GM19351 (cell line): Measurements from ENCODE around the gene FUT6.

Experiments
- ATAC-seq: cut with Tn5 transposase; IDR thresholded peaks from one replicate; pipeline ENCODE4 v1.9.1; 2021; ENCODE audit warnings: mild to moderate bottlenecking, moderate library complexity; ENCODE audit not compliant: unreplicated experiment

FUT6 gene

GRCh38 chr19:5828661-5829566 is 10.6 kb downstream of the FUT6 start:
- no peak for ATAC-seq

DNA sequence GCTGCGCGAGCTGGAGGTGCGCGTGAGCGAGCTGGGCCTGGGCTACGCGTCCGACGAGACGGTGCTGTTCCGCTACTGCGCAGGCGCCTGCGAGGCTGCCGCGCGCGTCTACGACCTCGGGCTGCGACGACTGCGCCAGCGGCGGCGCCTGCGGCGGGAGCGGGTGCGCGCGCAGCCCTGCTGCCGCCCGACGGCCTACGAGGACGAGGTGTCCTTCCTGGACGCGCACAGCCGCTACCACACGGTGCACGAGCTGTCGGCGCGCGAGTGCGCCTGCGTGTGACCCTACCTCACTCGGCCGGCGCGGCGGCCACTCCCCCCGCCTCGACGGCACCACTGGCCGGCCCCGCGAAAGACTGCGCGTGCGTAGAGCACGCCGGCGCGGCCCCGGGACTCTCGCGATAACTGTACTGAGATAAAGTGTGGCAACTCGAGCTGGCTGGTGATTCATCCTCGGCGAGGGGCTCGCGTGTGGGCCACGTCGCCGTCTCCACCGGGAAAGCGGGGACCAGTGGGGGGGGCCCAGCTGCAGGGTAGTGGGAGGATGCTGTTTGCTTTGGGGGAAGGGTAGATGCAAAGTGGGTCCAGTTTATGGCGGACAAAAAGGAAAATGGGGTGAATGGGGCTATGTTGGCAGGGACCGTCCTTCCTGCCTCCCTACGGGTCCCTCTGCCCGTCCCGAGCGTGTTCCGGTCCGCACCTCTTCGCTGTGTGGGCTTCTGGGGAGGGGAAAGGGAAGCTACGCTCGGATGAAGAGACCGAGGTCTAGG is 11.4 kb downstream of the FUT6 start:
- peak; percentile 65 for ATAC-seq

DNA sequence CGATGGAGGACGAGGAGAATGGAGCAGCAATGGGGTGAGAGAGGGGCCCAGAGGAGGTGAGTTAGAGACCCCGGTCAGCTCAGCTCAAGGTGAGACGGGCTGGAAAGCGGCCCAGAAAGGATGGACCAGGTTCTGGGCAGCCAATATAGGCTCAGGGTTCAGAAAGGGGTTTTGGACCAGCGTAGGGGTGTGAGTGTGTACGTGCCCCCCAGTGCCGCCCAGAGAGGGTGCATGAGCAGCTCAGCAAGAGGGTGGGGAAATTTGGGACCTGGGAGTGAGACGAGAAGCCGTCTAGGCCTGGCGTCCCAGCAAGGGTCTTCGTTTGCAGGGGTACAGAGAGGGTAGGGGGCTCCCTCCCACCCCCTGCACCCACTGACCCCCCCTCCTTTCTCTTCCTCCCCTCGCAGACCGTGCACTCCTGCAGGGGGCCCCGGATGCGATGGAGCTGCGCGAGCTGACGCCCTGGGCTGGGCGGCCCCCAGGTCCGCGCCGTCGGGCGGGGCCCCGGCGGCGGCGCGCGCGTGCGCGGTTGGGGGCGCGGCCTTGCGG is 12.1 kb downstream of the FUT6 start:
- no peak for ATAC-seq

DNA sequence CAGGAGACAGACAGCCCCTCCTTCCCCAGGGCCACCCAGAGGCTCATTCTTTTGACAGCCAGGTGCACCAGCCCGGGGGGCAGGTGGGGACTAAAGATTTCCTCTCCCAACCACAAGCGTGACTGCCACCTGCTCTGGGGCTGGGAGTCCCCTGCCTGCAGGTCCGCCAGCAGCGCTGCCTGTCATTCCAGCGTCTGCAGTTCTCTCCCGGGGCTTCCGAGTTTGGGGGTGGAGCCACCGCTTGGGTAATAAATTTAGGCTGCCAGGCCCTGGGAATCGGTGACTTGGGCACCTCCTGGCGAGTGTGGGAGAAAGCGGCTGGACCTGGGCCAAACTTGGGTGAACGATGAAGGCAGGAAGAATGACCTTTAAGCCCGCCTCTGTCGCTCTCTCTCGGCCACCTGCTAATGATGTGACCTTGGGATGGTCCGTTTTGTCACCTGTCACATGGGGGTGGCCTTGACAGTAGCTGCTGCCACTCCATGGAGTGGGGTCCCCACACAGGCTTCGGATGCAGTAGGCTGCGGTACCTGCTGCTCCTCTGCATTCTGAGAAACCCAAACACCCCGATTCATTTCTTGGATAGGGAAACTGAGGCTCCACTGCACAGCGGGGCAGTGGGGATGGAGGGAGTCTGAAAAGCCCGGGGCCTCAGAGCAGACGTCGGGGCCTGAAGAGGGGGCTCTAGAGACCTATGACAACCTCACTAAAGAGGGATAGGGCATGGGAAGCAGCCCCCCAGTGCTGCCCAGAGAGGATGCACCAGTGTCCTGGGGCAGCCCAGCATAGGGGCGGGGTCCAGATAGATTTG is 12.8 kb downstream of the FUT6 start:
- no peak for ATAC-seq

DNA sequence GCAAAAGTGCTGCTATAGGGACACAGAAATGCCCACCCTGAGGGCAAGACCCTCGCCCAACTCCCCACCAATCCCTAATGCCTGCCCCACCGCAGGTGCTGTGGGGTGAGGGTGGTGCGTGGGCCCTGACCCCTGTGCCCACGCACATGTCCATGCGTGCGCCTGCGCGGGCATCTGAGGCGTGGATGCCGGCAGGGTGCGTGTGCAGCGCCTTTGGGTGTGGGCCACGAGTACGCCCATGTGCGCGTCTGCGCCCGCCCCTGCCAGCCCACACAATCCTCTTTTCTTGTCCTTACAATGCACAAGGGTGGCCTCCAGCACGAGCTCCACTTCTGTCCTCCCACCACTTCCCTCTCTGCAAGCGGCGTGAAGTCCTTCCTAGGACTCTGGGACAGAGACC is 14.3 kb downstream of the FUT6 start:
- ATAC-seq = no peak

GRCh38 chr19:5824751-5825150 is 14.8 kb downstream of the FUT6 start:
- ATAC-seq = no peak

DNA sequence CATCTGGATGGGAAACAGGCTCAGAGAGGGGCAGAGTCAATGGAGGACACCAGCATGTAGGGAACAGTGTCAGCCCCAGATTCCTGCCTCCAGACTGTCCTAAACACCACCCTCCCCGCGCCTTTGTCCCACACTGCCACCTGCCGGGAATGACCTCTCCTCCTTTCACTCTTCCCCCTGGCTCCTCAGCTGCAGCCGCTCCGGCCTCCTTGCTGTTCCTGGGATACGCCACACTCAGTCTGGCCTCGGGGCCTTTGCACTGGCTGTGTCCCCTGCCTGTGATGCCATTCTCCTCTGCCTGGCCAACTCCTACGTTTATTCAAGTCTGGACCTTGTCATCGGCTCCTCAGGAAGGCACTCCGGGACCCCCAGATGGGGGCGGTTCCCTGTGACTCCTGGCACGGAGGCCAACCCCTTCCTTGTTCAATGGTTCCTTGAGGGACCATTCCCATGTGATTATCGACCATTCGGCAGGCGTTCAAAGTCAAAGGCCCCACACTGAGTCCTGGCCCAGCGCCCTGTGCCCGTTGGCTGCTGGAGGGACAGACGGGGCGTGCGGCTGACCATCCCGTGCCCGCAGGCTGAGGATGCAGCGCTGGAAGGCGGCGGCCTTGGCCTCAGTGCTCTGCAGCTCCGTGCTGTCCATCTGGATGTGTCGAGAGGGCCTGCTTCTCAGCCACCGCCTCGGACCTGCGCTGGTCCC is 15.8 kb downstream of the FUT6 start:
- no peak for ATAC-seq

DNA sequence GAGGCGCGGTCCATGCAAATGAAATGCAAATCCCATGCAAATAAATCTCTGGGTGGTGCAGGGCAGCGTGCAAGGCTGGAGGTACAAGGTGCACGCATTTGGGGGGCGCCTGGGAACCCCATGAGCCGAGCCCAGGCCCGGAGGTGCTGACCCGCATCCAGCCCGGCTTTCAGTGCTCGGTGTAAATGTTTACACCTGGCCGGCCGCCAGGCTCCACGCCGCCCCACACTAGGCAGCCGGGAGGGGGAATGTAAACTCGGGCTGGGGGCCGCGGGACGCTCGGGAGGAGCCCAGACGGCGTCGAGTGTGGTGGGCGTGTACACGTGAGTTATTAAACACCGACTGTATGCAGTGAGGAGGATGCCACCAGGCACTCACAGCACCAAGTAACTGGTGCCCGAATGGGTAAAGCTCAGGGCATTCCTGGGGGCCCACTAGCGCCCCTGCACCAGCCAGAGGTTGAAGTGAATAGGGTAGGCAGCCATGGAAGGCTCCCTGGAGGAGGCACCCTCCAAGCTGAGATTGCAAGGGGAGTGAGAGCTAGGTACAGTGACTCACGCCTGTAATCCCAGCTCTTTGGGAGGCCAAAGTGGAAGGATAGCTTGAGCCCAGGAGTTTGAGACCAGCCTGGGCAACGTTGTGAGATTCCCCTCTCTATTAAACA is 17.2 kb downstream of the FUT6 start:
- ATAC-seq = no peak

GRCh38 chr19:5821521-5822180 is 17.9 kb downstream of the FUT6 start:
- ATAC-seq = no peak

GRCh38 chr19:5820785-5821184 is 18.7 kb downstream of the FUT6 start:
- no peak for ATAC-seq

DNA sequence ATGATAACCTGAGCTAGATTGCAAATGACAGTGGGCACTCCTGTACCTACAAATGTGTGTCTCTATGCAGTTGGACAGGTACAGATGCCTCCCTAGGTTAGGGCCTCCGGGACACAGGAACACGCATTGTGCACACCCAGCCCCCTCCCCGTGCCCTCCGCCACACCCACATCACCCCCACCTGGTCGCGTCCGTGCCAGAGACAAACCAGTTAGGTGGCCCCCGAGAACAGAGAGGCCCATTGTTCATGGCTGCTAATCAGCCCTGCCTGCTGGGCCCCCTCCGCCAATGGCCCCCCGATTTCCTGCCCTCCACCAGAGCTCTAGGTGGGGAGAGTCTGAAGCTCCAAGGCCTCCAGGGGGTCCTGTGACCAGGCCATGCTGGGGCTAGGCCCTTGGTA is 20.9 kb downstream of the FUT6 start:
- no peak for ATAC-seq

GRCh38 chr19:5817218-5817617 is 22.3 kb downstream of the FUT6 start:
- no peak for ATAC-seq

DNA sequence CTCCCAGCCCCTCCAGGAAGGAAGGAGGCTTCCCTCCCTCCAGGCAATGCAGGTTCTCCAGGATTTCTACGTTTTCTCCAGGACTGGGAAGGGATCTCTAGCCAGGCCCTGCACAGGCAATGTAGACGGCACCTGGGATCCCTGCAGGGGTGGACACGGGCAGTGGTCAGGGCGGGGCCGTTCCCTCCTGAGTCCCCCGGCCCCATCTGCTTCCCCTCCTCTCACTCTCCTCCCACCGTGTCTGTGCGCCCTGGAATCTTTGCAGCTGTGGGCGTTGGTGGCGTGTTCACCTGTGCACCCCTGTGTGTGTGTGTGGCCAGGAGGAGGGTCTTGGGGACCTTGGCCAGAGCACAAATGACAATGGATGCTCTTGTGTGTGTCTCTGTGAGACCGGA is 24.7 kb downstream of the FUT6 start:
- no peak for ATAC-seq

DNA sequence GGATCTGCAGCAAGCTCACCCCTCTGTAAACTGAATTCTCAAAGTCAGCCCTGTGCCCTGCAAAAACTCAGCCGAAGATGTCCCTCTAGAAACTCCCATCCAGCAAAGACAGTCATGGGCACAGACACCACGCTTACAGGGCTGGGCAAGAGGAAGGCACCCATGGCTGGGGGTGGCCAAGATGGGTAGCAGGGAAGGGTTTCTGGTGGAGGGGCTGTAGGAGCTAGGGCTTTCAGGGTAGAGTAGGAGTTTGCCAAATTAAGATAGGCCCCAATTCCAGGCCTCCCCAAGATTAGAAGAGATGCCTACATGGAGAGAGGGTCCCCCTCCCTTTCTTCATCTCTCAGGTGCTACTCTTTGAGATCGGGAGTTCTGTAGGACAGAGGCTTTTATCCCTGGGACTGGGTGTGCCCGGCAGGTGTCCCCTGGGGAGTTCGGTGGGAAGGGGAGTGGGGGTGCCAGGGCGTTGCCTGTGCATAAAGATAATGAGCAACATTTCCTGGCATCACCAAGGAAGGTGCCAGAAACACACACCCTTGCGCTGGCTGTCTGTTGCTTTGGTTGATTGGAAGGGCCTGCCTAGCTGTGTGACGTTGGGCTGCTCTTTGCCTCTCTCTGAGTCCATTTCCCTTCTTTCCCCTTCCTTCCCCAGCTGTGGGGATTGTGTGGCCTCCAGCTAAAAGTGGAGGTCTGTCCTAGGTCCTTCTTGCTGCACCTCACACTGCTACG is 25.2 kb downstream of the FUT6 start:
- no peak for ATAC-seq

DNA sequence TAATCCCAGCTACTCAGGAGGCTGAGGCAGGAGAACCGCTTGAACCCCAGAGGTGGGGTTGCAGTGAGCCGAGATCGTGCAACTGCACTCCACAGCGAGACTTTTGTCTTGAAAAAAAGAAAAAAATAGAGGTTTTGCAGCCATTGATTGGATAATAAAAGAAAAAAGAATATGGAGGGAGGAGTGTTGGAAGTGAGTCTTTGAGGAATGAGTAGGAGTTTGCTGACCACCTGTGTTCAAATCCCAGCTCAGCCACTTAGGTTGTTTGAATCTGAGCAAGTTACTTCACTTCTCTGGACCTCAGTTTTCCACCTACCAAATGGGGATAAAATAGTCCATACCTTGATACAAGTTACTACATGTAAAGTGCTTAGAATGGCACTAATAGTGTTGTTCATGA is 28.4 kb downstream of the FUT6 start:
- no peak for ATAC-seq

GRCh38 chr19:5809469-5809868 is 30.0 kb downstream of the FUT6 start:
- no peak for ATAC-seq

GRCh38 chr19:5809053-5809452 is 30.4 kb downstream of the FUT6 start:
- no peak for ATAC-seq

GRCh38 chr19:5808120-5808816 is 31.2 kb downstream of the FUT6 start:
- ATAC-seq = no peak
